Measurements from ENCODE around the gene SLC2A4RG.

Gene SLC2A4RG

DNA sequence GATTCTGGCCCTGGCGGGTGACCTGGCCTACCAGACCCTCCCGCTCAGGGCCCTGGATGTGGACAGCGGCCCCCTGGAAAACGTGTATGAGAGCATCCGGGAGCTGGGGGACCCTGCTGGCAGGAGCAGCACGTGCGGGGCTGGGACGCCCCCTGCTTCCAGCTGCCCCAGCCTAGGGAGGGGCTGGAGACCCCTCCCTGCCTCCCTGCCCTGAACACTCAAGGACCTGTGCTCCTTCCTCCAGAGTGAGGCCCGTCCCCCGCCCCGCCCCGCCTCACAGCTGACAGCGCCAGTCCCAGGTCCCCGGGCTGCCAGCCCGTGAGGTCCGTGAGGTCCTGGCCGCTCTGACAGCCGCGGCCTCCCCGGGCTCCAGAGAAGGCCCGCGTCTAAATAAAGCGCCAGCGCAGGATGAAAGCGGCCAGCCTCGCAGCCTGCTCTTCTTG lies 868 bp upstream of the SLC2A4RG start:
- DNase-seq (ENCODE audit: extremely low spot score, insufficient read length, low read depth), result no peak
- FAIRE-seq, result no peak

DNA sequence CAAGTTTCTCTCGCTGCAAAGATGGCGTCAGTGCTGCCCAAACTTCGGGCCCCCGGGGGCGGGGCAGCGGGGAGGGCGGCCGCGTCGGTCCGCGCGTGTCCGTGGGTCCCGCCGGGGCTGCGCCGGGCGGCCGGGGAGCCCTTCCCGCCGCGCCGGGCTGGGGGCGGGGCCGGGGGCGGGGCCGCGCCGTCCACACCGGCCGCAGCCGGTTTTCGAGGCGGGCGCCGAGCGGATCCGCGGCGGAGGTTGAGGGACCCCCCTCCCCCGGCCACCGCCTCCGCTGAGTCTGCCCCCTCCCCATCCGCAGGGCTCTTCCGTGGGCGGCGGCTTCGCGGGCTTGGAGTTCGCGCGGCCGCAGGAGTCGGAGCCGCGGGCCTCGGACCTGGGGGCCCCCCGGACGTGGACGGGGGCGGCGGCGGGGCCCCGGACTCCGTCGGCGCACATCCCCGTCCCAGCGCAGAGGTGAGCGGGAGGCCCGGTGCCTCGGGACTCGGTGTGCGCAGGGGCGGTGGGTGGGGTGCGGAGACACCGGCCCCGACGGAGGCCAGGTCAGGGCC lies 572 bp downstream of the SLC2A4RG start:
- FAIRE-seq (no peak), DNase-seq (ENCODE audit: extremely low spot score, insufficient read length, low read depth) (no peak)

DNA sequence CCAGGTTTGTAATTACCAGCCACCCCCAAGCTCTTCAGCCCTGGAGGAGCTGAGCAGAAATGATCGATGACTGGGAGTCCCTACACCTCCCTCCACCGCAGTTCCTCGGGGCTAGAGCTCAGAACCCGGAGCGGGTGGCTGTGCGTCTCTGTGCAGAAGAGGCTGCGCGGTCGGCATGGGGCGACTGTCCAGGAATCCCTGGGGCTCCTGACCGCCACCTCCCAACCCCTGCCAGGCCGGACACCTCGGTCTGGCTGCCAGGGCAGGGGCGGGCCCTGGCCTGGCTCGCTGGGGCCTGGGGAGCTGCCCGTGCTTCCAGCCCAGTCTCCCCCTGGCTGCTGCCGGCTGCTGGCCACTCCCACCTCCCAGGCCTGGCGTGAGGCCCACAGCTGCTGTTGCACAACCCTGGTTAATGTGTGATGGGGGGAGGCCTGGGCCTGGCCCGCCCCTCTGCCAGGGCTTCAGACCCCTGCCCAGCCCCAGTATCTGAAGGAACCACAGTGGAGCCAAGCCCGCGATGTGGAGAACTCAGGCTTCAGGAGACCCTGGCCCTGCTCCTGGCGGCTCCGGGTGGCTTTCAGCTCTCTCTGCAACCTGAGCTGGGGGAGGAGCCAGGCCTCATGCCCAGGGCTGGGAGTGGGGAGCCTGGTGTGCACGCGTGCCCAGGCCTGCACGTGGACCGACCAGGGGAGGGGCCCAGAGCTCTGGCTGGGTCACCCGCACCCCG lies 1.2 kb downstream of the SLC2A4RG start:
- no peak for DNase-seq (ENCODE audit: extremely low spot score, insufficient read length, low read depth)
- no peak for FAIRE-seq

DNA sequence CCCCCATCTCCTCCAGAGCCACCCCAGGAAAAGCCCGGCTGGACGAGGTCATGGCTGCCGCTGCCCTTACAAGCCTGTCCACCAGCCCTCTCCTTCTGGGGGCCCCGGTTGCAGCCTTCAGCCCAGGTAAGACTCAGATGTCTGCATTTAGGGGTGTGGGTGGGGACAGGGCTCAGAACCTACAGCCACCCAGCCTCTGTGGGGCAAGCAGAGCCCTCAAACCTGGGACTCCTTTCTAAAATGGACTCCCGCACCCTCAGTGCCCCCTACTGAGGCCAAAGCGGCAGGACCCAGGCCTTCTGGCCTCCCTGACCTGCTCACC lies 1.7 kb downstream of the SLC2A4RG start:
- FAIRE-seq, result no peak

DNA sequence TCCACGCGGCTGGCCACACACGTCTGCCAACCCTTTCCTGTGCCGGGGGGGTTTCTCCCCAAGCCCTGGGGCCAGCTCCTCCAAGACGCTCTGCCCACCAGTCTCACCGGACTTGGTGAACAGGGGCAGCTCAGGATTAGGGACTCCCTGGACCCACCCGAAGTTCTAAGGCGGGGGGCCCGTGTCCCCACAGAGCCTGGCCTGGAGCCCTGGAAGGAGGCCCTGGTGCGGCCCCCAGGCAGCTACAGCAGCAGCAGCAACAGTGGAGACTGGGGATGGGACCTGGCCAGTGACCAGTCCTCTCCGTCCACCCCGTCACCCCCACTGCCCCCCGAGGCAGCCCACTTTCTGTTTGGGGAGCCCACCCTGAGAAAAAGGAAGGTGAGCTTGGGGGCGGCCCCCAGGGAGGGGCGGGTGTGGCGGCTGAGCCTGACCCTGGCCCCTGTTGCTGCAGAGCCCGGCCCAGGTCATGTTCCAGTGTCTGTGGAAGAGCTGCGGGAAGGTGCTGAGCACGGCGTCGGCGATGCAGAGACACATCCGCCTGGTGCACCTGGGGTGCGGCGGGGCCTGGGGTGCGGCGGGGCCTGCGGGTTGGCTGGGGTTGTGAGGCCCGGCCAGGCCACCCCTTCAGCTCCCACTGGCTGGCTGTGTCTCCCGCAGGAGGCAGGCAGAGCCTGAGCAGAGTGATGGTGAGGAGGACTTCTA lies 2.3 kb downstream of the SLC2A4RG start:
- no peak for DNase-seq (ENCODE audit: extremely low spot score, insufficient read length, low read depth)
- FAIRE-seq, result no peak

More for the DNA sequence above, 1.7 kb downstream of the SLC2A4RG start:
- no peak for DNase-seq (ENCODE audit: extremely low spot score, insufficient read length, low read depth)

DNA sequence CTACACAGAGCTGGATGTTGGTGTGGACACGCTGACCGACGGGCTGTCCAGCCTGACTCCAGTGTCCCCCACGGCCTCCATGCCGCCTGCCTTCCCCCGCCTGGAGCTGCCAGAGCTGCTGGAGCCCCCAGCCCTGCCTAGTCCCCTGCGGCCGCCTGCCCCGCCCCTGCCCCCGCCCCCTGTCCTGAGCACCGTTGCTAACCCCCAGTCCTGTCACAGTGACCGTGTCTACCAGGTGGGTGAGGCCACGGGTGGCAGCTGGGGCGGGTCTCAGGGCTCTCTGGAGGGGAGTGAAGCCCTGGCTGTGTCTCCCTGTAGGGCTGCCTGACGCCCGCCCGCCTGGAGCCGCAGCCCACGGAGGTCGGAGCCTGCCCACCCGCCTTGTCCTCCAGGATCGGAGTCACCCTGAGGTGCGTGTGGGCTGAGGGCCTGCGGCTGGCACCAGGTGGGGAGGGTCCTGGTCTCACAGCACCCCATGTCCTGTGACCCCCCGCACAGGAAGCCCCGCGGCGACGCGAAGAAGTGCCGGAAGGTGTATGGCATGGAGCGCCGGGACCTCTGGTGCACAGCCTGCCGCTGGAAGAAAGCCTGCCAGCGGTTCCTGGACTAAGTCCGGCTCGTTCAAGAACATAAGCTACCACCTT lies 2.9 kb downstream of the SLC2A4RG start:
- no peak for DNase-seq (ENCODE audit: extremely low spot score, insufficient read length, low read depth)
- FAIRE-seq, result no peak

DNA sequence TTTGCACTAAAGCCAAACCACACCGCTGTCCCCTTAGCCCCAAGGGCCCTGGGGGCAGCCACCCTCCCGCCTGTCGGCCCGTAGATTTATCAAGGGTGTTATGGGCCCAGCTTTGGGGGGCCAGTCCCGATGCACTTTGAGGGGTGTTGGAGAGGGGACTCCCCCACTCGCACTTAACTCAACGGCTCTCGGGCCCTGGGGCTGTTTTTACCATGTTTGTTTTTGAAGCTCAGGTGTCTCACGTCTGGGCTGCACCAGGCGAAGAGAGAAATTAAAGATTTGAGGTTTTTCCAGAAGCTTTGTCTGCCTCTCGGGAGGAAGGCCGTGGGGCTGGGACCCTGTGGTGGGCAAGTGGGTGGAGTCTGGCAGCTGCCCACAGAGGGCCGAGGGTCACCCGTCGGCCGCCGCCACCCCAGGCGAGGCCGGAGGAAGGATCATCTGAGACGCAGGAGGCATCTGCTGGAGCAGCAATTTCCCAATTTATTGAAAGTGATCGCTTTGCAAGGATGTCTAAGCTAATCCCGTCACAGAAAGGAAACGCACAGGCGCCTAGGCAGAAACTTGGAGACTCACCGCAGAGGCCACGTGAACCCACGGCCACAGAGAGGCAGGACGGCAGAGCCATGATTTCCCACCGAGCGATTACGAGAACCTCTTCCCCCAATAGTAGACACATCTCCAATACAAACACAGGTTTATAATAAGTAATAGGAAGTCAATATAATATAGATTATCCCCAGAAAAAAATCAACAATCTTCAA lies 3.8 kb downstream of the SLC2A4RG start:
- FAIRE-seq, result no peak
- DNase-seq (ENCODE audit: extremely low spot score, insufficient read length, low read depth), result no peak

DNA sequence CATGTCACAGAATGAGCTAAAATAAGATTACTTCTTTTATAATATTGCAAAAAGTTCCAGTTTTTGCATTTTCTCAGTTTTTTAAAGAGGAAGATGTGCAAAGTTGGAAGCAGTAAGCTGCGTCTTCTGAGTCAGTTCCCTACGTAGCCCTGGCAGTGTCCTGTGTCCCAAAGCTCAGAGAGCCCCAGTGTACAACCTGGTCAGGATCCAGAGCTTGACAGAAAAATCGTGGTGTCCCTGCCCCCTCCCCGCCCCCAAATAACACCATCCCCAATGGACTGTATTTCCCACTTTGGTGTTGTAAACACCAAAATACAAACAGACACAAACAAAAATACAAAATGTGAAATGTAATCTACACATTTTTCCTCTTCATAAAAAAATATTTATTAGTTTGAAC lies 4.6 kb downstream of the SLC2A4RG start:
- no peak for DNase-seq (ENCODE audit: extremely low spot score, insufficient read length, low read depth)
- FAIRE-seq, result no peak

DNA sequence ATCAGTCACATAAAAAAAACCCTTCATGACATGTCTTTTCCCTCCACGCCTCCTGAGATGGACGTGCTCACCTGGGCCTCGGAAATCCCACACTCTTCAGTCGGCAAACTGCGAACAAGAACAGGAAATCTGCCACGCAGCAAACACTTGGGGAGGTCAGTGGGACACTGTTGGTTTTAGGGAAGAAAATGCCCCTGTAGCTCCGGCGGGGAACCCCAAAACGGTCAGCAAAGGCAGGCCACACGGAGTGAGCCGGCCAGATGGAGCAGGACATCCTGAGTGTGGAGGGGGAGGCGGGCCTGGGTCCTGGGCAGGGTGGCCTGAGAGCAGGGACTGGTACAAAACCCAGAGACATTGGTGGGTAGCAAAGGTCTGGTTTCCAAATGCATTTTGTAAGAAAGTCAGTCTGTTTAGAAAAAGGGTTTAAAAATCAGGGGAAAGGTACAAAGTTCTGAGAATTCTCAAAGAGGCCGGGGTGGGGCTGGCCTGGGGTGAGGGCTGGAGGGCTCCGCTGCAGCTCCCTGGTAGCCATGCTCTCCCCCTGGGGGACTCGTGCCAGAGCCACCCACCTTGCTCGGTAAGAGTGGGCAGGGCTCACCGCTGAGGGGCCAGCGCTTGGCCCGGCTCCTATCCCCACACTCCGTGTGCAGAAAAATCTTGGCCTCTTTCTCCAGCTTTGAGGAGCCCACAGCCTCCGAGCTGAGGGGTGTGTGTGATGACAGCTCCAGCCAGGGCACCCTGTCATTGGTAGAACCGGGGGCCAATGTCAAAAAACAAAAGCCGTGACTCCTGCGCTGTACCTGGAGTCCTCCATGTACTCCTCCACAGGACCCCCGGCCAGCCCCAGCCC lies 5.2 kb downstream of the SLC2A4RG start:
- FAIRE-seq, result no peak

DNA sequence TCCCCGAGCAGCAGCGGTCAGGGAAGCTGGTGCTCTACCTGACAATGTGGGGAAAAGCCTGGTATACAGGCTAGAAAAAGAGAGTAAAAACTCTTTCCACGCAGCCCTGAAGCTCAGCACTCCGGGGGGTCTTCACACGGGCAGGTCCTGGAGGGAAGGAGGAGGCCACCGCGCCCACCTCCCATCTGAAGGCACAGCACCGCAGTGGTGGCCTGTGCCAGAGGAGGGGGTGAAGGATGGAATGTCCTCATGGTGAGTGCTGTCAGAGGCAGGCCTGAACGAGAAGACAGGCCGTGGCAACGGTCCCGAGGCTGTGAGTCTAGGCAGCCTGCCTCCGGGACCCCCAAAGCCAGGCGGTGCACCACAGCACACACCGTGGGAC lies 5.8 kb downstream of the SLC2A4RG start:
- DNase-seq (ENCODE audit: extremely low spot score, insufficient read length, low read depth) (no peak), FAIRE-seq (no peak)

More for the DNA sequence above, 5.2 kb downstream of the SLC2A4RG start:
- DNase-seq (ENCODE audit: extremely low spot score, insufficient read length, low read depth), result no peak

DNA sequence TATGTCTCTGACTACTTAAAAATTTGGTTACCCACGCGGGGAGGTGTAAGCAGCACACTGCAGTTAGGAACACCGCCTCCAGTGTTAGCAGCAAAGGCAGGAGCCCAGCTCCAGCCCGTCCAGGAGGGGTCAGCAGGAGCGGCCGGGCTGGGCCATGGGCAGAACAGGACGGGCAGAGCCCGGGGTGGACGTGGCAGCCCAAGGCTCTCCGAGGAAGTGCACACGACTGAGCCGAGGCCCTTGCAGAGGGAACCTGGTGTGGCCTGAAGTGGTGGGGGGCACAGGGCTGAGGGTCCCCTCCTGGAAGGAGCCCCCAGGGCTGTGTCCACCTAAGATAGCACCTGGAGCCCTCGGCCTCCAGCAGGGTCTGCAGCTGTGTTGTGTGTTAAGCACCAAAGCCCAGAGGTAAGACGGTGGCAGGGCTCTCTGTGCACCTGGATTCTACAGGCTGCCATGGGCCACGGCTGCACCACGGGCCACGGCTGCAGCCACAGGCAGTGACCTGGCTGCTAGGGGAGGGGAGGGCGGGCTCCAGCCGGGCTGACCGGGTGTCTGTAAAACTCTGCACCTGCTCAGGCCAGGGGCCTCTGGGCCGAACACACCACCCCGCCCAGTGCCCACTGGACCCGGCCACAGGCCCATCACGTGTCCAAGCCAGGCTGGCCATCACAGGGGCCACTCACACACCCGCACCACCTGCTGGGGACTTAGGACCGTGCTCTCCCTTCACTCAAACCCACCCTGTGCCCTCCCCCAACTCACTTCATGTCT lies 6.6 kb downstream of the SLC2A4RG start:
- FAIRE-seq (no peak), DNase-seq (ENCODE audit: extremely low spot score, insufficient read length, low read depth) (no peak)

DNA sequence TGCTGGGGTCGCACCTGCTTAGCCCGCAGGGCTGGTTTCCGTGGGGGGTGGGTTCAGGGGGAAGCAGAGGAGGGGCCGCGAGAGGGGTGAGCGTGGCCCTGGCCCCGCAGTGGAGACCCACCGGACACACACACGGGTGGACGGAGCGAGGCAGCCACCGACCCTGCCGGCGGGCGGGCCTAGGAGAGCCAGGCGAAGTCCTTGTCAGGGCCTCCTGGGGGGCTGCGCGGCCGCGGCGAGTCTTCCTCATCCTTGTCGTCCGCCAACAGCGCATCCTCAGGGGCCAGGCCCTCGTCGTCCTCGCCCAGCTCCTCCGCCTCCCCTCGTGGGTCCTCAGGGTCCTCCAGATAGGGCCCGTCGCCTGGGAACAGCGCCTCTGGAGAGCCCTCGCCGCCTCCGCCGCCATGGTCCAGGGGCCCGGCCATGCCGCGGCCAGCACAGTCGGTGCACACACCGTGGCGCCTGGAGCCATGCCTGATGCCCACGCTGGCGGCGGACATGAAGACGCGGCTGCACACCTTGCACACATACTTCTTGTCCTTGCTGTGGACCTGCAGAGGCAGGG lies 7.3 kb downstream of the SLC2A4RG start:
- DNase-seq (ENCODE audit: extremely low spot score, insufficient read length, low read depth) (no peak), FAIRE-seq (no peak)

DNA sequence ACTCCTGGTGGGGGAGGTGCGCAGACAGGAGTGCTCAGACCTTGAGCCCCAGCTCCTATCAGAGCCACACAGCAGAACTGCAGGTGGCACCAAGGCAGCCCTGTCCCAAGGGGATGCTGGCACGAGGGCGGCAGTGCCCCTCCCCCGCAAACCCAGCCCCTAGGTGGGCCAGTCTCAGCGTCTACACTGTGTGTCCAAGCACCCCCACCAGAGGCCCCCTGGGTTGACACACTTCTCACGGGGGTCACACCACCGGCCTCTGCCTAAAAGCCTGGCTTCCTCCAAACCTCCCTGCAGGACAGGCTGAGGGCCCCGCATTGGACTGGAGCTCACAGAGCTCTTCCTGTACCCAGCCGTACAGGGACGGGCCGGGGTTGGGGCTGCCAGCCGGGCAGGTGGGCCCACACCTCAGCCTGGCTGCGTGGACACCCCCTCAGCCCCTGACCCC lies 8.1 kb downstream of the SLC2A4RG start:
- DNase-seq (ENCODE audit: extremely low spot score, insufficient read length, low read depth), result no peak
- FAIRE-seq, result no peak

DNA sequence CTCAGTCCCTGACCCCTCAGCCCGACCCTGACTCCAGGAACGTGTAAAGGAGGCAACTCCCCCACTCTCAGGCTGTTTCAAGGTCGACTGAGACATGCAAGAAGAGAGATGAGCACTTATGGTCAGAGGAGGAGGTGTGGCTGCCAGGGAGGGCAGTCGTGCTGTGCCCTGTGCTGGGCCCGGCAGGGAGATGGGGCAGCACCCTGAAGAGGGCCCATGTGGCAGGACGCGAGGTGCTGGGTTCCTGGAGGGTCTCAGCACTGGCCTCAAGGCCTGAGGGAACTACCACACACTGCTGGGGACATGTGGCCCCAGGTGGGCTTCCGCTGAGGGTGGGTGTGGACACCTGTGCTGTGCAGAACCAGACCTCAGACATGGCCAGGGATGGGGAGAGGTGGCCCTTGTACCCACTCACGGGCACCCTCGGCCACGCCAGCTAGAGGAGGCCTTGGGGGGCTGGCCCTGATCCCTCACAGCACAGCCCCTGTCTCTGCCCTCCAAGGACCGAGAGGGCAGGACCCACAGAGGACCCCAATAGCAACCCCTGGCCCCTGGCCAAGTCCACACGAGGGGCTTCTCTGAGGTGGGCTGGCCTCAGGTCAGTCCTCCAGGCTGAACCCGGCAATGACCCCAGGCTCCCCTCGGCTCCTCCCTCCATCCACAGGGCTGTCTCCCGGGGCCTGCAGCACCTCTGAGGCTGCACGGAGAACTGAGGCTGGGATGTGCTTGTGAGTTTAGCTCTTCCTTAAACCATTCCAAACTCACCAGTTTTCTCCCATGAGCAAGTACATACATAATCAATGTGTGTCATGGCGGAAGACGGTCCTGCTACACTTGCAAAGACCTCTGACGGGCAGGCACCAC lies 8.7 kb downstream of the SLC2A4RG start:
- FAIRE-seq (no peak), DNase-seq (ENCODE audit: extremely low spot score, insufficient read length, low read depth) (no peak)

DNA sequence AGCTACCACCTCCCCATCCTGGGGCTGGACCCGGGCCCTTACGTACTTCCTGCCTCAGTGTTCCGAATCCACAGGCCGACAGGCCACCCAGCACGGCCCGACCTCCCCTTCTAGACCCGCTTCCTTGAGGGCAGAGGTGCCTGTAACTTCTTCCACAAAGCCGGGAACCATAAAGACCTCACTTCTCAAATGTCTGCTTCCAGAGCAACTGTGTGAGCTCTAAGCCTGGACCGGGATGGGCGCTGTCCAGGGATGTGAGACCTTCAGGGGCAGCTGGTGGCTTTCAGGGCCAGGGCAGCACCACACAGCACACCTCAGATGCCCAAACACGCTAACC lies 9.3 kb downstream of the SLC2A4RG start:
- FAIRE-seq, result no peak
- no peak for DNase-seq (ENCODE audit: extremely low spot score, insufficient read length, low read depth)

DNA sequence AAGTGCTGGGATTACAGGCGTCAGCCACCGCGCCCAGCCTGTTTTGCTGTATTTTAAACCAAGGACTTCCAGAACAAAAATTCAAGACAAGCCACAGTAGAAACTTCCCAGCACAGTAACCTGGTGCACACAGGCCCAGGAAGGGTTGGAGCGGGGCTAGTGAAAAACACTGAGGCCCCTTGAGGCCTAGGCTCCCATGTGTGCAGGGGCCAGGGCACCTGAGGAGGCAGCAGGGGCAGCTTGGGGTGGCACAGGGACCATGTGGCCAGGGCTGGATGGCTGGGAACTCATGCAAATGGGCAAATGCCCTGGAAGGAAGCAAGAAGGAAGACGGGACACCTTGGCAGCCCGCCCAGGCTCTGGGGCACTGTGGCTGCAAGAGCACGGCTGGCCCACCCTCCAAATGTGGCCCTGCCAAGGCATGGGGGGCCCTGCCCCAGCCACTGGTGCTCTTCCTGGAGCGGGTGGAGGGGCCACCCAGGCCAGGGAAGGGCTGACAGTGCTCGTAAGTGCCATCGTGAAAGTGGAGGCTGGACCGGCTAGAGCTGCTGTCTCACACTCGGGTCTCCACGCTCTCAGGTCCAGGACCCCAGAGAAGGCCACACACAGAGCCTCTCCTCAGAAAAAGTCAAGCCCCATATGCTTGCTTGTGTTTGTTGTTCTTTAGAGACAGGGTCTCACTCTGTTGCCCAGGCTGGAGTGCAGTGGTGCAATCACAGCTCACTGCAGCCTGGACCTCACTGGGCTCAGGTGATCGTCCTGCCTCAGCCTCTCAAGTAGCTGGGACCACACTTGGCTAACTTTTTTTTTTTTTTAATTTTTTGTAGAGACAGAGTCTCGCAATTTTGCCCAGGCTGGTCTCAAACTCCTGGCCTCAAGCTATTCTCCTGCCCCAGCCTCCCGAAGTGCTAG lies 10.3 kb downstream of the SLC2A4RG start:
- DNase-seq (ENCODE audit: extremely low spot score, insufficient read length, low read depth), result no peak
- no peak for FAIRE-seq

All from GM18507 (cell line).